Cardiac fibroblast (primary cell): ENCODE results near the gene METTL6.
A peak's percentile ranks its signal among the peaks of the same experiment; 100 is the strongest.

Experiments
- DNase-seq, 2 donors: peaks; one replicate each; pipeline versions ENCODE4 v3.0.0 to v3.0.0-alpha.2; 2010; ENCODE audit warnings: low read depth in 2 of 2
- H3K4me3 ChIP-seq, 2 donors: replicated peaks in 1 of 2; 1 replicate in 1 of 2; 2 replicates in 1 of 2; pipeline ENCODE4 v1.5.1; 2011; ENCODE audit warnings: low read depth in 2 of 2, low read length in 2 of 2, mild to moderate bottlenecking in 2 of 2, moderate library complexity in 1 of 2
- CTCF ChIP-seq: IDR thresholded peaks from one replicate; pipeline ENCODE4 v1.5.1; 2011; ENCODE audit warnings: low read depth, mild to moderate bottlenecking, low read length, inconsistent platforms

The METTL6 gene

GRCh38 chr3:15384510-15385237 lies 42.7 kb downstream of the METTL6 start:
- H3K4me3 ChIP-seq = no peak overlapping the region
- TF ChIP-seq CTCF = no peak
- DNase-seq = peak in 1 of 2 donors; percentile 12

GRCh38 chr3:15382405-15382923 lies 44.9 kb downstream of the METTL6 start:
- H3K4me3 ChIP-seq = no peak overlapping the region
- no peak for DNase-seq
- no peak for TF ChIP-seq CTCF

GRCh38 chr3:15380980-15381890 lies 46.1 kb downstream of the METTL6 start:
- no peak for DNase-seq
- TF ChIP-seq CTCF = no peak
- H3K4me3 ChIP-seq = no peak overlapping the region

- H3K4me3 ChIP-seq = no peak overlapping the region
Measured at GRCh38 chr3:15377961-15378791, 49.2 kb downstream of the METTL6 start.

GRCh38 chr3:15375461-15376000 lies 51.8 kb downstream of the METTL6 start:
- no peak for TF ChIP-seq CTCF
- no peak overlapping the region for H3K4me3 ChIP-seq
- no peak for DNase-seq

More at GRCh38 chr3:15377961-15378791, 49.2 kb downstream of the METTL6 start:
- TF ChIP-seq CTCF = peak; percentile 83
- peak; percentile 98 for DNase-seq

GRCh38 chr3:15372918-15373317 lies 54.4 kb downstream of the METTL6 start:
- H3K4me3 ChIP-seq = no peak overlapping the region
- no peak for TF ChIP-seq CTCF
- DNase-seq = no peak
